Right lobe of liver (tissue), 6 donors: ENCODE data around the gene MED12. TPM values are rescaled to one million over a fixed set of nuclear protein-coding genes. Genes with fewer than 3 reads are reported as not detected.
A peak's percentile ranks its signal among the peaks of the same experiment; 100 is the strongest.

Experiments
- ATAC-seq, 4 donors: fragments of 200-7000 bp; cut with Tn5 transposase; one replicate each; pipeline ENCODE4 v1.9.1; 2020; ENCODE audit warnings: mild to moderate bottlenecking in 4 of 4, moderate library complexity in 4 of 4
- DNase-seq, 3 donors: peaks; one replicate each; pipeline ENCODE4 v3.0.0-alpha.2; 2020
- H3K27ac ChIP-seq, 3 donors: fragments of 200-600 bp; one replicate each; pipeline ENCODE4 v1.8.0; 2022
- H3K27me3 ChIP-seq, 2 donors: fragments of 200-600 bp; one replicate each; pipeline ENCODE4 v1.8.0; 2022
- H3K36me3 ChIP-seq, 4 donors: fragments of 200-600 bp; sonication (generic) in 1 of 4; one replicate each; pipeline versions ENCODE4 v1.5.1 to v1.8.0; 2017 to 2022; ENCODE audit warnings: control low read depth in 1 of 4
- H3K4me1 ChIP-seq, 4 donors: fragments of 200-600 bp; sonication (generic) in 1 of 4; one replicate each; pipeline versions ENCODE4 v1.5.1 to v1.8.0; 2017 to 2022; ENCODE audit warnings: control low read depth in 1 of 4
- H3K4me3 ChIP-seq, 3 donors: fragments of 200-600 bp; one replicate each; pipeline ENCODE4 v1.8.0; 2022
- H3K9me3 ChIP-seq, 4 donors: fragments of 200-600 bp; sonication (generic) in 1 of 4; one replicate each; pipeline versions ENCODE4 v1.5.1 to v1.8.0; 2017 to 2022; ENCODE audit warnings: control low read depth in 1 of 4
- CTCF ChIP-seq, 4 donors: fragments of 200-600 bp in 3 of 4; fragments of 450-650 bp in 1 of 4; IDR thresholded peaks; one replicate each; pipeline versions ENCODE4 v1.5.1 to v1.8.0; 2016 to 2022; ENCODE audit warnings: antibody characterized with exemption in 4 of 4, mild to moderate bottlenecking in 2 of 4
- POLR2A ChIP-seq: fragments of 450-650 bp; IDR thresholded peaks from one replicate; pipeline ENCODE4 v1.6.1; 2017; ENCODE audit warnings: antibody characterized with exemption, mild to moderate bottlenecking
- WGBS: methylation state at CpG from one replicate; pipeline ENCODE4 v1.1.6; 2018; ENCODE audit warnings: low coverage, low lambda C conversion rate; ENCODE audit not compliant: insufficient coverage; ENCODE audit errors: missing lambda C conversion rate; 5-methylcytosine and 5-hydroxymethylcytosine counted together
- intact Hi-C, 2 donors: fragments of 100-400 bp; cut with DNase I; formaldehyde crosslinking; loops; one replicate each; pipeline versions ENCODE4 v1.11.2 to v1.14.1; 2022
- total RNA-seq, 6 experiments: library from RNA; depleted of rRNA in 2 of 6; stranded (reverse); fragments of >200 nt in 2 of 6; fragmentation: NEBNext Ultra II Directional in 3 of 6; extraction: Animal tissue kit (Norgen Biotek cat#: 25700) in 3 of 6; gene quantifications; one replicate each; pipeline versions ENCODE4 v1.1.0 to v1.2.4, GENCODE V29; 2016 to 2023
- donor health status: DM: no; HTN: yes; CAD: no.
- donor health status: DM: no; HTN: no; CAD: no.
- donor health status: DM: no; HTN: no; CAD: no.
- donor health status: DM: no; HTN: yes; CAD: no.
- donor health status: DM: no; HTN: yes; CAD: no.

Gene MED12
- total RNA-seq, 6 experiments from 2014 or later: 7.8 to 16.3 (median 12.5) TPM

DNA sequence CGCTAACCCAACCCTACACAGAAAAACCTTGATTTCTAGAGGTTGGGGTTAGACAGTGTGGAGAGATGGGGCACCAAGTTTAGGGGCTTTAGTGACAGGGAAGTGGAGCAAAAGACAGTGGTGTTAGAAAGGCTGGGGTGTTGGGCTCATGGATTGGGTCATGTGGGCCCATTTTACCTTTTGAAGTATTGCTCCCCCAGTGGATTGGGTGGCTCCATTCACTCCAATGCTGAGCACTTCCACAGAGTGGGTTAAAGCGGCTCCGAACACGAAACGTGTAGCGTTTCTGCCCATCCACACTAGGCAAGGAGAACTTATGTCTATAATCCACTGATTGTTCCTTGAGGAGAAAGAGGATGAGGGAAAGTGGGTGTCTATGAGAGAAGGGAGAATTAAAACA lies 9.3 kb upstream of the MED12 start:
- H3K27ac ChIP-seq: no peak overlapping the region

DNA sequence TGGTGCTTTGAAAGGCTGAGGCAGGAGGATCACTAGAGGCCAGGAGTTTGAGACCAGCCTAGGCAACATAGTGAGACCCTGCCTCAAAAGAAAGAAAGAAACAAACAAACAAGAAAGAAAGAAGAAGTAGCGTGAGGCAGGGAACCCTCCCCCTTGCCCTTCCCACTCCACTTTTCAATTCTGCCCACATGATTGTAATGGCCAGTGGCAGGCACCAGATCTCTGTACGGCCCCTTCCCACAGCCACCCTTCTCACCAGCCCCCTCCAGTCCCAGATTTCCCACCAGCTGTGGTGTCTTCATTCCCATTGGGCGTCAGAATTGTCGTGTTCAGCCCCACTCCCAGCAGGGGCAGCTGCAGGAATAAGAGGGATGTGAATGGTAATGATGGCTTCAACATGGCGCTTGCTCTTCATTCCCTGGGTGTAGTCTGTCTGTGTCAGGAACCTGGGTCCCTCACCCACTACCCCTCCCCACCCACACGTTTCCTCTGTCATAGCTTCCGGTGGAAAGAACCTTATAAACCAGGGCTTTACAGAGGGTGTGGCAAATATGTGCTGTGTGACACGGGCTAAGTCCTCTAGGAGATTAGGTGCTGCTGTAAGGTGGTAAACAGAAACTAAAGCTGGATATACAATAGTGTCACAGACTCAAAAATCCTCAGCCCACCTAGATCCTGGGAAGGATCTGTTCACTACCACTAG lies 7.1 kb upstream of the MED12 start, which contains the start of gene IL2RG:
IL2RG (minus strand) TSS at position 437 of the 703 bp plus-strand sequence; CDS start at position 399, 38 bp downstream.
- Histone ChIP-seq H3K27ac (peak within 1 kb of the TSS in 2 of 3 donors; percentile 3 to 40), H3K9me3 (no peaks in the 10 kb centered on the region), H3K36me3 (no peaks in the 10 kb centered on the region), H3K27me3 (no peaks in the 10 kb centered on the region), H3K4me3 (peak within 1 kb of the TSS in 1 of 3 donors; percentile 1), H3K4me1 (no peaks in the 10 kb centered on the region)
- ATAC-seq: peak; percentile 51 to 71 (median 60)
- TF ChIP-seq CTCF (IDR thresholded peaks at IDR 0.05) (no peak), POLR2A (peak; percentile 47)
- WGBS: 38% methylated on average over 7 of the region's 8 CpGs
- DNase-seq: peak in 1 of 3 donors; percentile 34
- intact Hi-C loops: no loop called here

More for the DNA sequence above, 9.3 kb upstream of the MED12 start:
- DNase-seq (no peak), ATAC-seq (no peak)
- intact Hi-C loops: no loop called here
- Histone ChIP-seq H3K36me3 (no peaks in the 10 kb centered on the region), H3K27me3 (no peaks in the 10 kb centered on the region), H3K4me1 (no peaks in the 10 kb centered on the region), H3K9me3 (no peaks in the 10 kb centered on the region), H3K4me3 (no peak overlapping the region)
- TF ChIP-seq CTCF (IDR thresholded peaks at IDR 0.05) (no peak), POLR2A (no peak)
- 70% methylated on average over 6 of the region's 6 CpGs for WGBS

GRCh38 chrX:71111921-71112431 lies 6.4 kb upstream of the MED12 start:
- DNase-seq (peak in 1 of 3 donors; percentile 1), ATAC-seq (peak in 1 of 4 donors; percentile 20)
- intact Hi-C loops: no loop called here
- WGBS: 40% methylated on average over 5 of the region's 5 CpGs
- no peaks in the 10 kb centered on the region for H3K36me3 ChIP-seq
- no peaks in the 10 kb centered on the region for H3K9me3 ChIP-seq
- no peaks in the 10 kb centered on the region for H3K27me3 ChIP-seq
- peak overlapping the region in 1 of 3 donors; percentile 19 for H3K27ac ChIP-seq
- TF ChIP-seq POLR2A: no peak
- no peak for TF ChIP-seq CTCF (IDR thresholded peaks at IDR 0.05)
- no peaks in the 10 kb centered on the region for H3K4me1 ChIP-seq
- H3K4me3 ChIP-seq: no peak overlapping the region

- intact Hi-C loops: no loop called here
- Histone ChIP-seq H3K27ac (no peak overlapping the region), H3K4me1 (no peaks in the 10 kb centered on the region), H3K9me3 (no peaks in the 10 kb centered on the region), H3K27me3 (no peaks in the 10 kb centered on the region), H3K4me3 (no peak overlapping the region), H3K36me3 (peaks cover 0 to 10% (median 1%) of the 10 kb centered on the region in 4 donors)
- ATAC-seq (no peak), DNase-seq (no peak)
- 76% methylated on average over 10 of the region's 10 CpGs for WGBS
- TF ChIP-seq CTCF (IDR thresholded peaks at IDR 0.05): no peak
- no peak for TF ChIP-seq POLR2A
Observed at GRCh38 chrX:71117358-71117757, 1.0 kb upstream of the MED12 start.
